IPS-11a (cell line): Measurements from ENCODE around the gene SLPI.

Source experiments
- H3K4me3 ChIP-seq: one replicate; pipeline ENCODE4 v1.5.1; 2013; ENCODE audit warnings: low read depth, low read length, control low read depth

The SLPI gene

DNA sequence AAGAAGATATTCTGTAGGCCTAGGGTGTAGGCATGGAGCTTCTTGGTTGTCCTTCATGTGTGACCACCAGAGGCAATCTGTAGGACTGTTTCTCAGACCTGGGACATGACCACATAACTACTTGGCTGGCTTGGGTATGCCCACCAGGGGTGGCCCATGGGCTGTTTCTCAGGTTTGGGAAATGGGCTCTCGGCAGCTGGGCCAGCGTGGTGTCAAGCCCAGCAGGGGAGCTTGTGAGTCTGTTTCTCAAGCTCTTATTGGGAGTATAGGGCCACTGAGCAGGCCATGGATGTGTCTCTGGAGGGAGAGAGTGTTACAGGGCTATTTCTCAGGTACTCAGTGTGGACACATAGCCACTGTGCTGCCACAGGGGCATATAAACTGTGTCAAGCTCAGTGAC is 35.7 kb downstream of the SLPI start:
- H3K4me3 ChIP-seq: no peak overlapping the region

GRCh38 chr20:45218124-45218523 is 36.2 kb downstream of the SLPI start:
- no peak overlapping the region for H3K4me3 ChIP-seq

GRCh38 chr20:45212836-45213235 is 41.5 kb downstream of the SLPI start:
- H3K4me3 ChIP-seq: no peak overlapping the region

DNA sequence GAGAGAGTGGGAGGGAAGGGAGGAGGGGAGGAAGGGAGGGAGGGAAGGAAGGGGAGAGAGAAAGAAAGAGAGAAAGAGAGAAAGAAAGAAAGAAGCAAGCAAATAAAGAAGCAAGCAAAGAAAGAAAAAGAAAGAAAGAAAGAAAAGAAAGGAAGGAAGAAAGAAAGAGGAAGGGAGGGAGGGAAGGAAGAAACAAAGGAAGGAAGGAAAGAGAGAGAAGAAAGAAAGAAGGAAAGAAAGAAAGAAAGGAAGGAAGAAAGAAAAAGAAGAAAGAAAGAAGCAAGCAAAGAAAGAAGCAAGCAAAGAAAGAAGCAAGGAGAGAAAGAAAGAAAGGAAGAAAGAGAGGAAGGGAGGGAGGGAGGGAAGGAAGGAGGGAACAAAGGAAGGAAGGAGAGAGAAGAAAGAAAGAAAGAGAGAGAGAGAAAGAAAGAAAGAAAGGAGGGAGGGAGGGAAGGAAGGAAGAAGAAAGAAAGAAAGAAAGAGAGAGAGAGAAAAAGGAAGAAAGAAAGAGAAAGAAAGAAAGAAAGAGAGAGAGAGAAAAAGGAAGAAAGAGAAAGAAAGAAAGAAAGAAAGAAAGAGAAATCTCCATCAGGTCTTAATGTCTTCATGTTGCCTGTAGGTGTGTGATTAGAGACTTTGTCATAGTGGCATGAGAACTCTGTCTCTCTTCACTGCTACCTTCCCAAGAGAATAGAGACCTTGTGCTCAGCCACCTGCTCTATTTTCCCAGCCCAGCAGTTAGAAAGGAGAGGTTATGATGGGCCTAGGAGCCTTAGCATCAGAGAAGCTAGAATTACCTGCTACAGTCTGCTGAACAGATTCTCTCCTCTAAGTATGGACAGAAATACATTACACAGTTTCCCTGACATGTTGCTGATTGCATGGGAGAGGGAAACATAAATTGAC is 42.5 kb downstream of the SLPI start:
- H3K4me3 ChIP-seq: no peak overlapping the region

- no peak overlapping the region for H3K4me3 ChIP-seq
Observed at GRCh38 chr20:45209924-45210323, 44.4 kb downstream of the SLPI start.

- H3K4me3 ChIP-seq: no peak within 1 kb of the TSS
Observed at GRCh38 chr20:45206725-45207124, 47.6 kb downstream of the SLPI start, which contains the start of gene SEMG1. Gene SEMG1 (plus strand): TSS chr20:45207033. CDS start chr20:45207054, 21 bp downstream.
